ENCODE results near the gene RDH16.

DNA sequence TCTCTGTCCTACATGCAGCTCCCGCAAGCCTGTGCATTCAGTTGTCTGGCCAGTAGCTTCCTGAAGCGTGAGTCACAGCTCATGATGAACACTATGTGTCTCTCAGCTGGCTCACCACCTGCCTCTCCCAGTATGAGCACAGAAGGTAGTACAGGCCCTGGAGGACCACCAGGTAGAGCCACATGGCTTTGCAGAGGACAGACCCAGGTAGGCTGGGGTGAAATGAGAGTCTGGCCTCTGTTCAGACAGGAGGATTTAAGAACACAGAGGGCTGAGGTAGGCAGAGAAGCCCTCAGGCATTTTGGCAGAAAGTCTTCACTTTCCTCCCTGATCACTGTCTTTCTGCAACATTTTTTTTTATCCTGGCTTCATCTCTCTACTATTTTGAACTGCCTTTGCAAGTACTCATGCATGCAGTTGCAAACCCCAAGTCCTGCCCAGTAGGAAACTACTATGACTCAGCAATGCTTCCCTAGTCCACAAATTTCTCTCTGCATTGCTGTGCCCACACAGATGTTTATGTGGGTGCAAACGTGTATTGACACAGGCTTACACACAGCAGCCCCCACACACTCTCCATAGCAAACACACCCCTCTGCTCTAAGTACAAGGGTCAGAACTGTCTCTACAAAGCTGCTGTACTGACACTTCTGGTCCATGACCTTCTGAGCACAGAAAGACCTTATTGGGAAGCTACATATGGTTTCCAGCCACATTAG lies 15.9 kb downstream of the RDH16 start:
- TF ChIP-seq POLR2A (IDR thresholded peaks at IDR 0.05) = no peak
- TF ChIP-seq, protein P1, sequence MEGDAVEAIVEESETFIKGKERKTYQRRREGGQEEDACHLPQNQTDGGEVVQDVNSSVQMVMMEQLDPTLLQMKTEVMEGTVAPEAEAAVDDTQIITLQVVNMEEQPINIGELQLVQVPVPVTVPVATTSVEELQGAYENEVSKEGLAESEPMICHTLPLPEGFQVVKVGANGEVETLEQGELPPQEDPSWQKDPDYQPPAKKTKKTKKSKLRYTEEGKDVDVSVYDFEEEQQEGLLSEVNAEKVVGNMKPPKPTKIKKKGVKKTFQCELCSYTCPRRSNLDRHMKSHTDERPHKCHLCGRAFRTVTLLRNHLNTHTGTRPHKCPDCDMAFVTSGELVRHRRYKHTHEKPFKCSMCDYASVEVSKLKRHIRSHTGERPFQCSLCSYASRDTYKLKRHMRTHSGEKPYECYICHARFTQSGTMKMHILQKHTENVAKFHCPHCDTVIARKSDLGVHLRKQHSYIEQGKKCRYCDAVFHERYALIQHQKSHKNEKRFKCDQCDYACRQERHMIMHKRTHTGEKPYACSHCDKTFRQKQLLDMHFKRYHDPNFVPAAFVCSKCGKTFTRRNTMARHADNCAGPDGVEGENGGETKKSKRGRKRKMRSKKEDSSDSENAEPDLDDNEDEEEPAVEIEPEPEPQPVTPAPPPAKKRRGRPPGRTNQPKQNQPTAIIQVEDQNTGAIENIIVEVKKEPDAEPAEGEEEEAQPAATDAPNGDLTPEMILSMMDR (IDR thresholded peaks at IDR 0.05) = no peak

Data from esophagus squamous epithelium (tissue), 4 donors.